Measurements from ENCODE around the gene FAM83D. TPM values are rescaled to one million over a fixed set of nuclear protein-coding genes. Genes with fewer than 3 reads are reported as not detected.

FAM83D gene
- total RNA-seq, 1 donor from 2014 or later, result 0.53 TPM

DNA sequence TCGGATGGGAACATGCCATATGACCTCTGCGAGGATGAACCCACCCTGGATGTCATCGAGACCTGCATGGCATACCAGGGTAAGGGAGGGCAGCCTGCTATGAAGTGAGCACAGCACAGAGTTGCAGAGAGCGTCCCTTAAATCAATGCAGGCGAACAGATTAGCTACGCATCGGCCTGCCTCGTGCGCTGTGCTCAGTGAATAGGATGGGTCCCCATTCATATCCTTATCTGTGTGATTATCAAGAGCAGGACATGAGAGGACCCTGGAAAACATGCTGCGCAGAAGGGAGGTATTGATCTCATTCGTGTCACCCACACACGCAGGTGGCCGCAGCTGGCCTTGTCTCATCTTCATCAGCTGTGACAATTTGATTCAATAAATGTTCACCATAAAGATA lies 25.6 kb upstream of the FAM83D start:
- no peaks in the 10 kb centered on the region for H3K9me3 ChIP-seq
- H3K4me1 ChIP-seq, result no peaks in the 10 kb centered on the region
- H3K36me3 ChIP-seq, result no peaks in the 10 kb centered on the region
- no peak for DNase-seq (ENCODE audit: low spot score in 2 of 2)
- intact Hi-C loops (cut with DNase I), result no loop called here
- H3K4me3 ChIP-seq, result no peak overlapping the region
- TF ChIP-seq, protein P1, sequence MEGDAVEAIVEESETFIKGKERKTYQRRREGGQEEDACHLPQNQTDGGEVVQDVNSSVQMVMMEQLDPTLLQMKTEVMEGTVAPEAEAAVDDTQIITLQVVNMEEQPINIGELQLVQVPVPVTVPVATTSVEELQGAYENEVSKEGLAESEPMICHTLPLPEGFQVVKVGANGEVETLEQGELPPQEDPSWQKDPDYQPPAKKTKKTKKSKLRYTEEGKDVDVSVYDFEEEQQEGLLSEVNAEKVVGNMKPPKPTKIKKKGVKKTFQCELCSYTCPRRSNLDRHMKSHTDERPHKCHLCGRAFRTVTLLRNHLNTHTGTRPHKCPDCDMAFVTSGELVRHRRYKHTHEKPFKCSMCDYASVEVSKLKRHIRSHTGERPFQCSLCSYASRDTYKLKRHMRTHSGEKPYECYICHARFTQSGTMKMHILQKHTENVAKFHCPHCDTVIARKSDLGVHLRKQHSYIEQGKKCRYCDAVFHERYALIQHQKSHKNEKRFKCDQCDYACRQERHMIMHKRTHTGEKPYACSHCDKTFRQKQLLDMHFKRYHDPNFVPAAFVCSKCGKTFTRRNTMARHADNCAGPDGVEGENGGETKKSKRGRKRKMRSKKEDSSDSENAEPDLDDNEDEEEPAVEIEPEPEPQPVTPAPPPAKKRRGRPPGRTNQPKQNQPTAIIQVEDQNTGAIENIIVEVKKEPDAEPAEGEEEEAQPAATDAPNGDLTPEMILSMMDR (IDR thresholded peaks at IDR 0.05), result no peak
- no peak overlapping the region for H3K27ac ChIP-seq
- no peaks in the 10 kb centered on the region for H3K27me3 ChIP-seq

DNA sequence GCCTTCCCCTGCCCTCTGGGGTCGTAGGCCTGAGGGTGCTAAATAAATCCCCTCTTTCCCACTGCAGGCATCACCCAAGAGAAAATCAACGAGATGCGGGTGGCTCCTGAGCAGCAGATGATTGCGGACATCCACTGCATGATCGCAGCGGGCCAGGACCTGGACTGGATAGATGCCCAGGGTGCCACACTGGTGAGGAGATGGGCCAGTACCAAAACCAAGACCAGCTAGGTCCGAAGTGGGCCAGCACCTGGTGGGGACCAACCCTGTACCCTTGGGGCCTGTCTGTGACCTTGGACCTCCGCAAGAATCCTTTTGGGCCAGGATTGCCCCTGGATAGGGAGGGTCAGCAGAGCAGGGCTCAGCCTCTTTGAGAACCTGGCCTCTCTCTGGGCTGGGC lies 23.6 kb upstream of the FAM83D start:
- no peak for DNase-seq (ENCODE audit: low spot score in 2 of 2)
- intact Hi-C loops (cut with DNase I), result no loop called here

DNA sequence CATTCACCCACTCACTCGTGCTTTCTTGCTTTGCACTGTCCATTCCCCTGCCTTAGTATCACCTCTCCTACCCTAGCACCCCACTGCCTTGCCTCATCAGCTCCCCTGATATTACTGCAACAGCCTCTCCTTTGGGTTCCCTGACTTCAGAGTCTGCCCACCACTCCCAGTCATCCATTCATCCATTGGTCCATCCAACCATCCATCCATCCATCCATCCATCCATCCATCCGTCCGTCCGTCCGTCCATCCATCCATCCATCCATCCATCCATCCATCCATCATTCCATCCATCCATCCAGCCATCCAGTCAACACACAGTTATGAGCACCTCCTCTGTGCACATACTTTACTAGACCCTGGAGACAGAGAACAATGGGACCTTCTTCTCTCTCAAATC lies 22.9 kb upstream of the FAM83D start:
- no peaks in the 10 kb centered on the region for H3K36me3 ChIP-seq
- intact Hi-C loops (cut with DNase I), result no loop called here
- H3K4me1 ChIP-seq, result no peaks in the 10 kb centered on the region
- no peaks in the 10 kb centered on the region for H3K9me3 ChIP-seq
- H3K27ac ChIP-seq, result no peak overlapping the region
- TF ChIP-seq, protein P1 (IDR thresholded peaks at IDR 0.05), result no peak
- DNase-seq (ENCODE audit: low spot score in 2 of 2), result no peak
- no peak overlapping the region for H3K4me3 ChIP-seq
- no peaks in the 10 kb centered on the region for H3K27me3 ChIP-seq

More for the DNA sequence above, 23.6 kb upstream of the FAM83D start:
- H3K36me3 ChIP-seq, result no peaks in the 10 kb centered on the region
- TF ChIP-seq, protein P1 (IDR thresholded peaks at IDR 0.05), result no peak
- no peak overlapping the region for H3K4me3 ChIP-seq
- no peaks in the 10 kb centered on the region for H3K27me3 ChIP-seq
- no peak overlapping the region for H3K27ac ChIP-seq
- H3K9me3 ChIP-seq, result no peaks in the 10 kb centered on the region
- no peaks in the 10 kb centered on the region for H3K4me1 ChIP-seq

DNA sequence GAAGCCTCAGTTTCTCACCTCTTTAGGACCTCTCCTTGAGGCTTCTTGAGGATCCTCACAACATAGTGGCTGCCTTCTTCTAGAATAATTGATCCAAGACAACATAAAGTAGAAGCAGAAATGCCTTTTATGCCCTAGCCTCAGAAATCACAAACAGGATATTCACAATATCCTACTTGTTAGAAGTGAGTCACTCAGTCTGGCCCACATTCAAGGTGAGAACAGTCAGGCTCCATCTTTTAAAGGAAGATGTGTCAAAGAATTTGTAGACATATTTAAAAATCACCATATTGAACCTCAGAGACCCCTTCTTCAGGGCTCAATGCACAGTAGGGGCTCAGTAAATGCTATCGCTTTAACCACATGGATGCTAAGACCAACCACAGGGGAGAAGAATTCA lies 20.8 kb upstream of the FAM83D start:
- intact Hi-C loops (cut with DNase I), result no loop called here
- H3K4me1 ChIP-seq, result no peaks in the 10 kb centered on the region
- H3K36me3 ChIP-seq, result no peaks in the 10 kb centered on the region
- TF ChIP-seq, protein P1 (IDR thresholded peaks at IDR 0.05), result no peak
- H3K27ac ChIP-seq, result no peak overlapping the region
- no peaks in the 10 kb centered on the region for H3K27me3 ChIP-seq
- DNase-seq (ENCODE audit: low spot score in 2 of 2), result no peak
- no peaks in the 10 kb centered on the region for H3K9me3 ChIP-seq
- H3K4me3 ChIP-seq, result no peak overlapping the region

DNA sequence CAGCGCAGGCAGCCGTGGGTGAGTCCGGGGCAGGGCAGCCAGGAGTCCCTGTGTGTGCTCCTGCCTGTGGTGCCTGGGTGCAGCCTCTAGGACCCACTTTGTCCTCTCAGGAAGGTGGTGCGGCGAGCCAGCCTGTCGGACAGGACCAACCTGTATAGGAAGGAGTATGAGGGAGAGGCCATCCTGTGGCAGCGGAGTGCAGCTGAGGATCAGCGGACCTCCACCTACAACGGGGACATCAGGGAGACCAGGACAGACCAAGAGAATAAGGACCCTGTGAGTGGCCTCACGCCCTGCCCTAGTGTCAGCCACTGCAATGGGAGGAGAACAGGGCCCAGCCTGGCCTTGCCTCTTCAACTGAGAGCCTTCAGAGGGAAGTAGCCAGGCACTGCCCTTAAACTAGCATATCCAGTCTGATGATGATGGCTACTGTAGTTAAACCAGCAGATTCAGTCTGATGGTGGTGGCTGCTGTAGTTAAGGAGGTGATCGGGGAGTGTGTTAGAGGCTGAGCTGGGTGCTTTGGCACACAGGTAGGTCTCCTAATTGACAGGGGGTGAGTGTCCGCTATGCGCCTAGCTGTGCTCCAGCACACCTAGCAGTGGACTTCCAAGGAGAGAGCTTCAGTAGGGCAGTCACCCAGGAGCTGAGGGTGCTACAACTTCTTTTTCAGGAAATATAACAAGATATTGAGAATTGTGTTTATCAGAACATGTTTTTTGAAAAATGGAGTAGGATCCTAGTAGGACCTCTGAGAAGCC lies 18.1 kb upstream of the FAM83D start:
- TF ChIP-seq, protein P1 (IDR thresholded peaks at IDR 0.05), result no peak
- no peak overlapping the region for H3K4me3 ChIP-seq
- no peaks in the 10 kb centered on the region for H3K27me3 ChIP-seq
- H3K4me1 ChIP-seq, result no peaks in the 10 kb centered on the region
- H3K9me3 ChIP-seq, result no peaks in the 10 kb centered on the region
- intact Hi-C loops (cut with DNase I), result no loop called here
- H3K27ac ChIP-seq, result no peak overlapping the region
- no peaks in the 10 kb centered on the region for H3K36me3 ChIP-seq
- DNase-seq (ENCODE audit: low spot score in 2 of 2), result no peak

Measured in ascending aorta (tissue), 2 donors.